ENCODE data around the gene FLT3LG. TPM values are rescaled to one million over a fixed set of nuclear protein-coding genes. Genes with fewer than 3 reads are reported as not detected.
A peak's percentile ranks its signal among the peaks of the same experiment; 100 is the strongest.

Gene FLT3LG
- total RNA-seq, 4 donors from 2014 or later, result 3.7 to 19.4 (median 4.1) TPM; not detected in 1

- intact Hi-C loops (cut with DNase I; ENCODE audit: low total_unique reads), result no loop called here
- Histone ChIP-seq H3K27ac (peak overlapping the region; percentile 93), H3K27me3 (no peaks in the 10 kb centered on the region), H3K36me3 (no peaks in the 10 kb centered on the region), H3K9me3 (no peaks in the 10 kb centered on the region), H3K4me1 (peaks cover 9 to 20% of the 10 kb centered on the region in 2 donors), H3K4me3 (peak overlapping the region; percentile 93 to 94)
- no peak for DNase-seq
- TF ChIP-seq, protein P1, sequence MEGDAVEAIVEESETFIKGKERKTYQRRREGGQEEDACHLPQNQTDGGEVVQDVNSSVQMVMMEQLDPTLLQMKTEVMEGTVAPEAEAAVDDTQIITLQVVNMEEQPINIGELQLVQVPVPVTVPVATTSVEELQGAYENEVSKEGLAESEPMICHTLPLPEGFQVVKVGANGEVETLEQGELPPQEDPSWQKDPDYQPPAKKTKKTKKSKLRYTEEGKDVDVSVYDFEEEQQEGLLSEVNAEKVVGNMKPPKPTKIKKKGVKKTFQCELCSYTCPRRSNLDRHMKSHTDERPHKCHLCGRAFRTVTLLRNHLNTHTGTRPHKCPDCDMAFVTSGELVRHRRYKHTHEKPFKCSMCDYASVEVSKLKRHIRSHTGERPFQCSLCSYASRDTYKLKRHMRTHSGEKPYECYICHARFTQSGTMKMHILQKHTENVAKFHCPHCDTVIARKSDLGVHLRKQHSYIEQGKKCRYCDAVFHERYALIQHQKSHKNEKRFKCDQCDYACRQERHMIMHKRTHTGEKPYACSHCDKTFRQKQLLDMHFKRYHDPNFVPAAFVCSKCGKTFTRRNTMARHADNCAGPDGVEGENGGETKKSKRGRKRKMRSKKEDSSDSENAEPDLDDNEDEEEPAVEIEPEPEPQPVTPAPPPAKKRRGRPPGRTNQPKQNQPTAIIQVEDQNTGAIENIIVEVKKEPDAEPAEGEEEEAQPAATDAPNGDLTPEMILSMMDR (IDR thresholded peaks at IDR 0.05), result no peak
- no peak for TF ChIP-seq POLR2A (IDR thresholded peaks at IDR 0.05)
Observed at GRCh38 chr19:49488046-49488862, 14.2 kb downstream of the FLT3LG start.

DNA sequence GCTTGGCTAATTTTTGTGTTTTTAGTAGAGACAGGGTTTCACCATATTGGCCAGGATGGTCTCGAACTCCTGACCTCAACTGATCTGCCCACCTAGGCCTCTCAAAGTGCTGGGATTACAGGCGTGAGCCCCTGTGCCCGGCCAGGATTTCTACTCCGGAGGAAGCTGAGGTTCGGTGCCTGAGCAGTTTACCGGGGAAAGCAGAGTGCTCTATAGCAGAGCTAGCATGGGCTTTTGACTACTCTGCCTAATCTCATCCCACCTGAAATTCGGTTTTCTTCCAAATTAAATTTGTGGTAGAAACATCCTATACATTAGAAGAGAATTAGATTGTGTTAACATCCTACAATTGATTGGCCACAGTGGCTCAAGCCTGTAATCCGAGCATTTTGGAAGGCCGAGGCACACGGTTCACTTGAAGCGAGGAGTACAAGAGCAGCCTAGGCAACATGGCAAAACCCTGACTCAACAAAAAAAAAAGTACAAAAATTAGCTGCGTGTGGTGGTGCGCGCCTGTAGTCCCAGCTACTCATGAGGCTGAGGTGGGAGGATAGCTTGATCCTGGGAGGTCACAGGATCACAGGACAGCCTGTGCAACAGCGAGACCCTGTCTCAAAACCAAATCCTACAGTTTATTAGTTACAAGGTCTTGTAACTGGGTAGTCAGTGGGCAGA lies 15.0 kb downstream of the FLT3LG start:
- no peak for TF ChIP-seq POLR2A (IDR thresholded peaks at IDR 0.05)
- TF ChIP-seq, protein P1 (IDR thresholded peaks at IDR 0.05), result no peak
- no peaks in the 10 kb centered on the region for H3K9me3 ChIP-seq
- no peak for DNase-seq
- peak overlapping the region; percentile 93 for H3K27ac ChIP-seq
- peaks cover 9 to 20% of the 10 kb centered on the region in 2 donors for H3K4me1 ChIP-seq
- H3K36me3 ChIP-seq, result no peaks in the 10 kb centered on the region
- intact Hi-C loops (cut with DNase I; ENCODE audit: low total_unique reads), result no loop called here
- peak overlapping the region; percentile 93 to 94 for H3K4me3 ChIP-seq
- no peaks in the 10 kb centered on the region for H3K27me3 ChIP-seq

DNA sequence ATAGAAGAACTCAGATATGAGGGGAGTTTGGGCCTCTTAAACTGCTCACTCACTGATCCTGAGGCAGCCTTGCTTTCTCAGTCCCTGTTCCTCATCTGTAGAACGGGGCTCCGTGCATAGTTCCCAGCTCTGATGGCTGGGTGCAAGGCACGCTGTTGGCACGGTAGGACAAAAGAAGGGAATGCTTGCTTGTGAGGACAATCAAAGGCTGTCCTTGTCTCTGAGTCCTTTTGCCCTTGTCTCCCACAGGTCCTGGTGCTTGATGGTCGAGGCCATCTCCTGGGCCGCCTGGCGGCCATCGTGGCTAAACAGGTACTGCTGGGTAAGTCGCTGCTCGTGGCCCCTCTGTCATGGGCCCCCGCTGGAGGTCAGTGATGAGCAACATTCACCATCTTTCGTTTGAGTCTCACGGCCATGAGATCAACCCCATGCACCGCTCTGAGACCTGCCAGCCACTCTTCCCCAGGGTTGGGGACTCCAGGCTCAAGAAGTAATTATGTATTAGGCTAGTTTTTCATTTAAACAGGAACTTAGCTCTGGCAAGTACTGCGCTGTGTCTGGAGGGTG lies 15.7 kb downstream of the FLT3LG start:
- H3K4me1 ChIP-seq, result peaks cover 9 to 20% of the 10 kb centered on the region in 2 donors
- no peaks in the 10 kb centered on the region for H3K9me3 ChIP-seq
- TF ChIP-seq, protein P1 (IDR thresholded peaks at IDR 0.05), result no peak
- no peak for TF ChIP-seq POLR2A (IDR thresholded peaks at IDR 0.05)
- DNase-seq, result no peak
- peak overlapping the region in 1 of 2 donors; percentile 94 for H3K4me3 ChIP-seq
- intact Hi-C loops (cut with DNase I; ENCODE audit: low total_unique reads), result no loop called here
- H3K36me3 ChIP-seq, result no peaks in the 10 kb centered on the region
- H3K27ac ChIP-seq, result peak overlapping the region in 1 of 2 donors; percentile 93
- H3K27me3 ChIP-seq, result no peaks in the 10 kb centered on the region

- no peak for DNase-seq
- H3K27me3 ChIP-seq, result no peaks in the 10 kb centered on the region
- H3K36me3 ChIP-seq, result no peaks in the 10 kb centered on the region
- TF ChIP-seq, protein P1 (IDR thresholded peaks at IDR 0.05), result no peak
- TF ChIP-seq POLR2A (IDR thresholded peaks at IDR 0.05), result no peak
- peaks cover 9 to 20% of the 10 kb centered on the region in 2 donors for H3K4me1 ChIP-seq
- no peaks in the 10 kb centered on the region for H3K9me3 ChIP-seq
- H3K27ac ChIP-seq, result peak overlapping the region in 1 of 2 donors; percentile 93
- no peak overlapping the region for H3K4me3 ChIP-seq
- intact Hi-C loops (cut with DNase I; ENCODE audit: low total_unique reads), result no loop called here
Observed at GRCh38 chr19:49490287-49491029, 16.4 kb downstream of the FLT3LG start.

Data from uterus (tissue), 4 donors.